Mesendoderm (in vitro differentiated cells): ENCODE measurements around the gene CTLA4. TPM values are rescaled to one million over a fixed set of nuclear protein-coding genes. Genes with fewer than 3 reads are reported as not detected.

Experiments
- DNase-seq: peaks from one replicate; pipeline ENCODE4 v3.0.0; 2013
- H2AK5ac ChIP-seq: 2 replicates; pipeline ENCODE4 v1.6.1; 2013; ENCODE audit warnings: low read length, inconsistent platforms
- H2BK120ac ChIP-seq: 2 replicates; pipeline ENCODE4 v1.6.1; 2013; ENCODE audit warnings: low read depth, mild to moderate bottlenecking, low read length, moderate library complexity, mixed read lengths
- H2BK15ac ChIP-seq: replicated peaks from 2 replicates; pipeline ENCODE4 v1.6.1; 2013; ENCODE audit warnings: low read depth, mild to moderate bottlenecking, moderate library complexity
- H2BK5ac ChIP-seq: 2 replicates; pipeline ENCODE4 v1.6.1; 2013; ENCODE audit warnings: low read length, inconsistent platforms
- H3K18ac ChIP-seq: 2 replicates; pipeline ENCODE4 v1.6.1; 2013; ENCODE audit warnings: mild to moderate bottlenecking, low read length, mixed read lengths
- H3K23ac ChIP-seq: one replicate; pipeline ENCODE4 v1.6.1; 2013; ENCODE audit warnings: low read length
- H3K27ac ChIP-seq: 2 replicates; pipeline ENCODE4 v1.5.1; 2013; ENCODE audit warnings: low read depth, mild to moderate bottlenecking, inconsistent platforms, low read length, moderate library complexity
- H3K27me3 ChIP-seq: 2 replicates; pipeline ENCODE4 v1.6.1; 2013; ENCODE audit warnings: low read length, control low read depth, mild to moderate bottlenecking, inconsistent platforms; ENCODE audit not compliant: insufficient read depth, poor library complexity
- H3K36me3 ChIP-seq: 2 replicates; pipeline ENCODE4 v1.6.1; 2013; ENCODE audit warnings: low read length, inconsistent platforms; ENCODE audit not compliant: control insufficient read depth, insufficient read depth
- H3K4ac ChIP-seq: one replicate; pipeline ENCODE4 v1.6.1; 2013; ENCODE audit warnings: low read depth, mild to moderate bottlenecking, low read length, moderate library complexity
- H3K4me1 ChIP-seq: 2 replicates; pipeline ENCODE4 v1.6.1; 2013; ENCODE audit warnings: low read depth, low read length, inconsistent platforms; ENCODE audit not compliant: control insufficient read depth
- H3K4me2 ChIP-seq: 2 replicates; pipeline ENCODE4 v1.6.1; 2013; ENCODE audit warnings: low read length
- H3K4me3 ChIP-seq: 2 replicates; pipeline ENCODE4 v1.5.1; 2013; ENCODE audit warnings: mild to moderate bottlenecking, low read length
- H3K56ac ChIP-seq: one replicate; pipeline ENCODE4 v1.6.1; 2013; ENCODE audit warnings: low read length
- H3K79me1 ChIP-seq: 2 replicates; pipeline ENCODE4 v1.6.1; 2013; ENCODE audit warnings: low read length, inconsistent platforms
- H3K79me2 ChIP-seq: 2 replicates; pipeline ENCODE4 v1.6.1; 2013; ENCODE audit warnings: mild to moderate bottlenecking, low read length; ENCODE audit not compliant: control insufficient read depth, insufficient read depth
- H3K9ac ChIP-seq: 2 replicates; pipeline ENCODE4 v1.6.1; 2013; ENCODE audit warnings: low read length, inconsistent platforms
- H4K5ac ChIP-seq: one replicate; pipeline ENCODE4 v1.6.1; 2013; ENCODE audit warnings: low read length
- H4K8ac ChIP-seq: one replicate; pipeline ENCODE4 v1.6.1; 2013; ENCODE audit warnings: low read depth, mild to moderate bottlenecking, control low read depth, low read length, moderate library complexity
- WGBS: extraction: QIAGEN DNeasy Blood & Tissue Kit; methylation state at CpG from one replicate; pipeline ENCODE4 v1.1.7; 2013; ENCODE audit warnings: low lambda C conversion rate, missing lambda C conversion rate; ENCODE audit not compliant: insufficient coverage; ENCODE audit errors: extremely low coverage; 5-methylcytosine and 5-hydroxymethylcytosine counted together
- polyA plus RNA-seq, 2 experiments: library from polyadenylated mRNA; stranded (reverse); fragments of 200-250 nt; gene quantifications; one replicate each; pipeline ENCODE4 v1.2.3, GENCODE V29; 2013

Gene CTLA4
- polyA plus RNA-seq (2013, experiment 1 of 2): not detected
- not detected for polyA plus RNA-seq (2013, experiment 2 of 2)

- WGBS: no CpG with 5 or more reads among the region's 6 CpGs
- H3K18ac ChIP-seq: no peak within 1 kb of the TSS
Observed at GRCh38 chr2:203867561-203868200, at the start of gene CTLA4. Gene CTLA4, plus strand, starts transcription at chr2:203867771. Its CDS starts 172 bp downstream, at chr2:203867943.

GRCh38 chr2:203818656-203819055 lies 48.9 kb upstream of the CTLA4 start:
- DNase-seq: no peak
- Histone ChIP-seq H3K79me1 (no peaks in the 10 kb centered on the region), H3K9ac (no peak overlapping the region), H3K4me3 (no peak overlapping the region), H3K4me1 (no peaks in the 10 kb centered on the region), H2AK5ac (no peak overlapping the region), H3K36me3 (no peaks in the 10 kb centered on the region), H4K5ac (no peak overlapping the region), H3K27ac (no peak overlapping the region), H3K79me2 (no peaks in the 10 kb centered on the region), H3K23ac (no peak overlapping the region), H3K4me2 (no peak overlapping the region), H2BK5ac (no peak overlapping the region), H3K56ac (no peak overlapping the region), H3K4ac (no peak overlapping the region), H4K8ac (no peak overlapping the region), H2BK120ac (no peak overlapping the region), H3K27me3 (no peaks in the 10 kb centered on the region), H2BK15ac (no peak overlapping the region), H3K18ac (no peak overlapping the region)
- no CpG with 5 or more reads among the region's 2 CpGs for WGBS

More at GRCh38 chr2:203867561-203868200, at the start of gene CTLA4:
- Histone ChIP-seq H2BK15ac (no peak within 1 kb of the TSS), H3K36me3 (no peaks in the 10 kb centered on the region), H3K9ac (no peak within 1 kb of the TSS), H3K79me1 (no peaks in the 10 kb centered on the region), H3K56ac (no peak within 1 kb of the TSS), H3K23ac (no peak within 1 kb of the TSS), H3K4me3 (no peak within 1 kb of the TSS), H4K8ac (no peak within 1 kb of the TSS), H3K4me2 (no peak within 1 kb of the TSS), H3K4ac (no peak within 1 kb of the TSS), H3K27me3 (no peaks in the 10 kb centered on the region), H2AK5ac (no peak within 1 kb of the TSS), H3K79me2 (no peaks in the 10 kb centered on the region), H4K5ac (no peak within 1 kb of the TSS), H3K4me1 (no peaks in the 10 kb centered on the region), H2BK120ac (no peak within 1 kb of the TSS), H3K27ac (no peak within 1 kb of the TSS), H2BK5ac (no peak within 1 kb of the TSS)
- no peak for DNase-seq

GRCh38 chr2:203819434-203820133 lies 48.0 kb upstream of the CTLA4 start:
- DNase-seq: no peak
- Histone ChIP-seq H3K18ac (no peak overlapping the region), H3K4me3 (no peak overlapping the region), H3K56ac (no peak overlapping the region), H3K23ac (no peak overlapping the region), H4K5ac (no peak overlapping the region), H2BK5ac (no peak overlapping the region), H3K4ac (no peak overlapping the region), H2BK15ac (no peak overlapping the region), H3K36me3 (no peaks in the 10 kb centered on the region), H3K79me2 (no peaks in the 10 kb centered on the region), H3K27ac (no peak overlapping the region), H2BK120ac (no peak overlapping the region), H3K27me3 (no peaks in the 10 kb centered on the region), H3K4me2 (no peak overlapping the region), H3K79me1 (no peaks in the 10 kb centered on the region), H3K9ac (no peak overlapping the region), H2AK5ac (no peak overlapping the region), H4K8ac (no peak overlapping the region), H3K4me1 (no peaks in the 10 kb centered on the region)
- no CpG with 5 or more reads among the region's 14 CpGs for WGBS

GRCh38 chr2:203820969-203821368 lies 46.6 kb upstream of the CTLA4 start:
- H2AK5ac ChIP-seq: no peak overlapping the region

GRCh38 chr2:203822240-203822639 lies 45.3 kb upstream of the CTLA4 start:
- Histone ChIP-seq H3K4ac (no peak overlapping the region), H3K36me3 (no peaks in the 10 kb centered on the region), H3K79me2 (no peaks in the 10 kb centered on the region), H3K79me1 (no peaks in the 10 kb centered on the region), H3K4me2 (no peak overlapping the region), H2BK15ac (no peak overlapping the region), H3K18ac (no peak overlapping the region), H3K56ac (no peak overlapping the region), H3K4me1 (no peaks in the 10 kb centered on the region), H3K27ac (no peak overlapping the region), H3K4me3 (no peak overlapping the region), H3K9ac (no peak overlapping the region), H4K5ac (no peak overlapping the region), H2BK120ac (no peak overlapping the region), H3K23ac (no peak overlapping the region), H3K27me3 (no peaks in the 10 kb centered on the region), H2AK5ac (no peak overlapping the region), H4K8ac (no peak overlapping the region), H2BK5ac (no peak overlapping the region)
- WGBS: no CpG with 5 or more reads among the region's 6 CpGs
- DNase-seq: no peak

More at GRCh38 chr2:203820969-203821368, 46.6 kb upstream of the CTLA4 start:
- H3K56ac ChIP-seq: no peak overlapping the region
- no peaks in the 10 kb centered on the region for H3K27me3 ChIP-seq
- H3K79me1 ChIP-seq: no peaks in the 10 kb centered on the region
- H4K8ac ChIP-seq: no peak overlapping the region
- H3K4ac ChIP-seq: no peak overlapping the region
- H3K4me3 ChIP-seq: no peak overlapping the region
- no peaks in the 10 kb centered on the region for H3K4me1 ChIP-seq
- WGBS: no CpG with 5 or more reads among the region's 2 CpGs
- H2BK15ac ChIP-seq: no peak overlapping the region
- no peak for DNase-seq
- H3K9ac ChIP-seq: no peak overlapping the region
- no peak overlapping the region for H3K4me2 ChIP-seq
- H2BK5ac ChIP-seq: no peak overlapping the region
- H3K23ac ChIP-seq: no peak overlapping the region
- no peaks in the 10 kb centered on the region for H3K36me3 ChIP-seq
- no peaks in the 10 kb centered on the region for H3K79me2 ChIP-seq
- no peak overlapping the region for H3K18ac ChIP-seq
- no peak overlapping the region for H2BK120ac ChIP-seq
- H3K27ac ChIP-seq: no peak overlapping the region
- H4K5ac ChIP-seq: no peak overlapping the region
